Panc1 (cell line): ENCODE data around the gene RAB3IL1. TPM values are rescaled to one million over a fixed set of nuclear protein-coding genes. Genes with fewer than 3 reads are reported as not detected.

Source experiments
- ATAC-seq: fragments of 200-7000 bp; cut with Tn5 transposase; 2 replicates; pipeline ENCODE4 v1.9.1; 2020; ENCODE audit warnings: mild to moderate bottlenecking, moderate library complexity
- BruUV-seq: library from RNA; stranded (reverse); fragments of 400-500 nt; replicated peaks from 2 replicates; lab custom pipeline; 2021; lab: Mats Ljungman, UMichigan
- CTCF ChIA-PET: fragments of 300-600 bp; sonication (Branson Sonifier 250); formaldehyde crosslinking; loops from one replicate; lab custom pipeline; 2022; ENCODE audit warnings: antibody characterized with exemption; lab: Charles Lee
- POLR2A ChIA-PET: fragments of 300-600 bp; sonication (Branson Sonifier 250); formaldehyde crosslinking; loops from one replicate; lab custom pipeline; 2022; ENCODE audit warnings: antibody characterized with exemption; lab: Charles Lee
- DNase-seq: peaks from one replicate; pipeline ENCODE4 v3.0.0-alpha.2; 2010; ENCODE audit warnings: low read depth, low spot score
- H3K27ac ChIP-seq: 2 replicates; pipeline ENCODE4 v1.5.1; 2011; ENCODE audit warnings: mild to moderate bottlenecking, low read length, inconsistent platforms
- H3K27me3 ChIP-seq: fragments of 200-500 bp; sonication (Bioruptor generic); 2 replicates; pipeline ENCODE4 v1.6.0; 2014; ENCODE audit warnings: low read length, inconsistent platforms; ENCODE audit not compliant: control insufficient read depth, insufficient read depth
- H3K36me3 ChIP-seq: fragments of 200-500 bp; sonication (Bioruptor generic); 2 replicates; pipeline ENCODE4 v1.5.1; 2014; ENCODE audit warnings: inconsistent platforms, mild to moderate bottlenecking, low read length, moderate library complexity; ENCODE audit not compliant: control insufficient read depth, insufficient read depth
- H3K4me1 ChIP-seq: 2 replicates; pipeline ENCODE4 v1.5.1; 2011; ENCODE audit warnings: inconsistent platforms, mild to moderate bottlenecking, low read length, moderate library complexity; ENCODE audit not compliant: control insufficient read depth, insufficient read depth
- H3K4me3 ChIP-seq, 2 experiments: 2 replicates each; pipeline ENCODE4 v1.5.1; 2011 to 2012; ENCODE audit warnings: low read depth in 2 of 2, low read length in 2 of 2, mild to moderate bottlenecking in 2 of 2, inconsistent platforms in 1 of 2, moderate library complexity in 1 of 2
- H3K9me3 ChIP-seq: fragments of 200-500 bp; sonication (Bioruptor generic); 2 replicates; pipeline ENCODE4 v1.5.1; 2014; ENCODE audit warnings: low read depth, mild to moderate bottlenecking, inconsistent platforms, low read length, moderate library complexity; ENCODE audit not compliant: control insufficient read depth, insufficient read depth
- CTCF ChIP-seq: fragments of 450-650 bp; IDR thresholded peaks from 2 replicates; pipeline ENCODE4 v1.5.1; 2017; ENCODE audit warnings: mild to moderate bottlenecking
- POLR2AphosphoS5 ChIP-seq: IDR thresholded peaks from 2 replicates; pipeline ENCODE4 v1.6.1; 2012; ENCODE audit warnings: mild to moderate bottlenecking, low read depth, low read length, moderate library complexity
- REST ChIP-seq, 2 experiments: IDR thresholded peaks; 2 replicates each; pipeline ENCODE4 v1.6.1; 2011 to 2012; ENCODE audit warnings: low read depth in 2 of 2, control low read depth in 1 of 2, low read length in 1 of 2, mild to moderate bottlenecking in 1 of 2, moderate library complexity in 1 of 2; ENCODE audit not compliant: insufficient read depth in 1 of 2
- SIN3A ChIP-seq: IDR thresholded peaks from 2 replicates; pipeline ENCODE4 v1.6.1; 2012; ENCODE audit warnings: low read depth, mild to moderate bottlenecking, low read length, moderate library complexity, borderline replicate concordance; ENCODE audit not compliant: insufficient read depth
- TCF7L2 ChIP-seq: IDR thresholded peaks from 2 replicates; pipeline ENCODE4 v1.6.1; 2011; ENCODE audit warnings: mild to moderate bottlenecking, low read depth, low read length, inconsistent platforms
- in situ Hi-C: cut with HindIII; loops from 2 replicates; pipeline ENCODE4 v1.10.0; 2016; ENCODE audit warnings: low sequenced_read_pairs, low pct_unique_long_range_greater_than_20kb
- intact Hi-C: fragments of 100-400 bp; cut with micrococcal nuclease; formaldehyde crosslinking; loops from one replicate; pipeline ENCODE4 v1.10.0; 2022; ENCODE audit not compliant: unreplicated experiment
- total RNA-seq: library from RNA; stranded (reverse); gene quantifications from one replicate; pipeline ENCODE4 v1.2.1, GENCODE V29; 2021; ENCODE audit not compliant: unreplicated experiment

Gene RAB3IL1
- total RNA-seq, 1 experiment from 2014 or later, result 8.9 TPM

GRCh38 chr11:61957021-61957770 is 39.8 kb upstream of the RAB3IL1 start:
- Histone ChIP-seq H3K9me3 (no peaks in the 10 kb centered on the region), H3K36me3 (no peaks in the 10 kb centered on the region), H3K4me1 (peaks cover 4% of the 10 kb centered on the region; the same call in 1 of the 2 replicates), H3K4me3 (no peak overlapping the region), H3K27ac (no peak overlapping the region), H3K27me3 (no peaks in the 10 kb centered on the region)
- POLR2A ChIA-PET, result no interaction called here
- BruUV-seq, result no TSS peak
- CTCF ChIA-PET, result interaction anchor here (1.0 kb wide), 1 partner anchor 125 kb away, joined by 3 read pairs; no protein-coding TSS in a partner anchor
- ATAC-seq (no peak), DNase-seq (no peak)
- in situ Hi-C loops, result no loop called here
- TF ChIP-seq CTCF (no peak), POLR2AphosphoS5 (no peak), SIN3A (no peak), TCF7L2 (no peak), REST (IDR thresholded peaks at IDR 0.05; ENCODE audit: insufficient read depth in 1 of 2, low read depth in 2 of 2, low read length in 1 of 2) (no peak)
- intact Hi-C loops, result no loop called here

GRCh38 chr11:61956191-61957020 is 39.0 kb upstream of the RAB3IL1 start:
- no peaks in the 10 kb centered on the region for H3K36me3 ChIP-seq
- intact Hi-C loops, result no loop called here
- ATAC-seq (no peak), DNase-seq (no peak)
- H3K27me3 ChIP-seq, result no peaks in the 10 kb centered on the region
- no peak for TF ChIP-seq TCF7L2
- no peaks in the 10 kb centered on the region for H3K9me3 ChIP-seq
- in situ Hi-C loops, result no loop called here
- POLR2A ChIA-PET, result no interaction called here
- H3K4me3 ChIP-seq, result no peak overlapping the region
- BruUV-seq, result no TSS peak
- peaks cover 1% of the 10 kb centered on the region; the same call in 1 of the 2 replicates for H3K4me1 ChIP-seq
- no peak overlapping the region for H3K27ac ChIP-seq
- CTCF ChIA-PET, result interaction anchor here (1.0 kb wide), 1 partner anchor 126 kb away, joined by 3 read pairs; no protein-coding TSS in a partner anchor
